Testis (tissue), 2 donors: ENCODE measurements around the gene CCNL2.

Experiments
- POLR2A ChIP-seq: fragments of 450-650 bp; IDR thresholded peaks from one replicate; pipeline ENCODE4 v1.6.1; 2017; ENCODE audit warnings: antibody characterized with exemption, mild to moderate bottlenecking, moderate library complexity
- TF ChIP-seq, protein P1 (sequence below), 3 experiments: fragments of 450-650 bp in 2 of 3; fragments of 200-600 bp in 1 of 3; sonication (generic) in 1 of 3; IDR thresholded peaks; one replicate each; pipeline ENCODE4 v1.5.1; 2016 to 2019; ENCODE audit warnings: antibody characterized with exemption in 3 of 3, mild to moderate bottlenecking in 2 of 3, moderate library complexity in 1 of 3

DNA sequence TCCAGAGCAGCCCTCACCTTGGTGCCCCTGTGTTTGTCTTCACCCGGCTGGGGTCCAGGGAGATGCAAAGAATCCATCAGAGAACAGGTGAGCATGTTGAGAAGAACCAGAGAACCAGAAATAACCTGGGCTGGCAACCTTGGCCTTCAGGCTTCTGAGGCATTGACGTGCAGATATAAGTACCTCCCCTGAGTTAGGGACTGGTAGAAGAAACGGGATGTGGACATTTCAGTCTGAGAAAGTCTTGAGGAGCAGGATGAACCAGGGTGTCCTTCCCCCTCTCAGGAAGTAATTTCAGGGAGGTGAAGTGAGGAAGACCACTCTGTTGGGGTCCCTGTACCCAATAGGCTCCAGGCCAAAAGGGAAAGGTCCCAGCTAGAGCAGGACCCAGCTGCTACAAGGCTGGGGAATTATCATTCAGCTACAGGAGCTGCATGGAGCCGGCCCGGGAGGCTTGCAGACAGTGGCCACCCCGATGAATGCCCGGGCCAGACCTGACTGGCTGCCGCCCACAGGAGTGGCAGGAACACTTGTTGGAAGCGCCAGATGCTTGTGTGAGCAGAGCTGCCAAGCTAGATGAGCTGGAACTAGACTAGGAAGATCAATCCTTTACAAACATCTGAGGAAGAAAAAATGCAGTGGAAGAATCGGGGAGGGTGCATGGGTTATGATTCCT is 22.4 kb downstream of the CCNL2 start:
- TF ChIP-seq, protein P1, sequence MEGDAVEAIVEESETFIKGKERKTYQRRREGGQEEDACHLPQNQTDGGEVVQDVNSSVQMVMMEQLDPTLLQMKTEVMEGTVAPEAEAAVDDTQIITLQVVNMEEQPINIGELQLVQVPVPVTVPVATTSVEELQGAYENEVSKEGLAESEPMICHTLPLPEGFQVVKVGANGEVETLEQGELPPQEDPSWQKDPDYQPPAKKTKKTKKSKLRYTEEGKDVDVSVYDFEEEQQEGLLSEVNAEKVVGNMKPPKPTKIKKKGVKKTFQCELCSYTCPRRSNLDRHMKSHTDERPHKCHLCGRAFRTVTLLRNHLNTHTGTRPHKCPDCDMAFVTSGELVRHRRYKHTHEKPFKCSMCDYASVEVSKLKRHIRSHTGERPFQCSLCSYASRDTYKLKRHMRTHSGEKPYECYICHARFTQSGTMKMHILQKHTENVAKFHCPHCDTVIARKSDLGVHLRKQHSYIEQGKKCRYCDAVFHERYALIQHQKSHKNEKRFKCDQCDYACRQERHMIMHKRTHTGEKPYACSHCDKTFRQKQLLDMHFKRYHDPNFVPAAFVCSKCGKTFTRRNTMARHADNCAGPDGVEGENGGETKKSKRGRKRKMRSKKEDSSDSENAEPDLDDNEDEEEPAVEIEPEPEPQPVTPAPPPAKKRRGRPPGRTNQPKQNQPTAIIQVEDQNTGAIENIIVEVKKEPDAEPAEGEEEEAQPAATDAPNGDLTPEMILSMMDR (IDR thresholded peaks at IDR 0.05) = no peak
- no peak for TF ChIP-seq POLR2A
